HK-2 (cell line): ENCODE results near the gene EMC9.
A peak's percentile ranks its signal among the peaks of the same experiment; 100 is the strongest.

ENCODE experiments used
- DNase-seq: peaks from one replicate; pipeline ENCODE4 v3.0.0-alpha.2; 2018; ENCODE audit not compliant: unreplicated experiment

EMC9 gene

GRCh38 chr14:24131549-24131966 lies 9.8 kb downstream of the EMC9 start:
- DNase-seq = no peak

- DNase-seq = no peak
These were observed 10.5 kb downstream of the EMC9 start for GRCh38 chr14:24130717-24131548.

- DNase-seq = no peak
These were observed 11.0 kb downstream of the EMC9 start, which contains the start of gene FITM1 for GRCh38 chr14:24130380-24130716. Gene FITM1, plus strand, starts transcription at chr14:24130659. Its CDS starts 905 bp downstream, at chr14:24131564.

GRCh38 chr14:24129410-24129998 lies 11.9 kb downstream of the EMC9 start:
- DNase-seq = no peak

GRCh38 chr14:24127673-24128072 lies 13.7 kb downstream of the EMC9 start:
- no peak for DNase-seq

DNA sequence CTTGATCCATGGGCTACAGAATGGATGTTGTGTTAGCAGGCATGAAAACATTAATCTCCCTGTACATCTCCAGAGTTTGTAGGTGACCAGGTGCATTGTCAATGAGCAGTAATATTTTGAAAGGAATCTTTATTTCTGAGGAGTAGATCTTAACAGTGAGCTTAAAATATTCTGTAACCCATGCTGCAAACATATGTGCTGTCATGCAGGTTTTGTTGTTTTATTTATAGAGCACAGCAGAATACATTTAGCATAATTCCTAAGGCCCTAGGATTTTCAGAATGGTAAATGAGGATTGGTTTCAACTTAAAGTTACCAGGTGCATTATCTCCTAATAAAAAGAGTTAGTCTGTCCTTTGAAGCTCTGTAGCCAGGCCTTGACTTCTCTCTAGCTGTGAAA lies 14.5 kb downstream of the EMC9 start:
- DNase-seq = no peak

DNA sequence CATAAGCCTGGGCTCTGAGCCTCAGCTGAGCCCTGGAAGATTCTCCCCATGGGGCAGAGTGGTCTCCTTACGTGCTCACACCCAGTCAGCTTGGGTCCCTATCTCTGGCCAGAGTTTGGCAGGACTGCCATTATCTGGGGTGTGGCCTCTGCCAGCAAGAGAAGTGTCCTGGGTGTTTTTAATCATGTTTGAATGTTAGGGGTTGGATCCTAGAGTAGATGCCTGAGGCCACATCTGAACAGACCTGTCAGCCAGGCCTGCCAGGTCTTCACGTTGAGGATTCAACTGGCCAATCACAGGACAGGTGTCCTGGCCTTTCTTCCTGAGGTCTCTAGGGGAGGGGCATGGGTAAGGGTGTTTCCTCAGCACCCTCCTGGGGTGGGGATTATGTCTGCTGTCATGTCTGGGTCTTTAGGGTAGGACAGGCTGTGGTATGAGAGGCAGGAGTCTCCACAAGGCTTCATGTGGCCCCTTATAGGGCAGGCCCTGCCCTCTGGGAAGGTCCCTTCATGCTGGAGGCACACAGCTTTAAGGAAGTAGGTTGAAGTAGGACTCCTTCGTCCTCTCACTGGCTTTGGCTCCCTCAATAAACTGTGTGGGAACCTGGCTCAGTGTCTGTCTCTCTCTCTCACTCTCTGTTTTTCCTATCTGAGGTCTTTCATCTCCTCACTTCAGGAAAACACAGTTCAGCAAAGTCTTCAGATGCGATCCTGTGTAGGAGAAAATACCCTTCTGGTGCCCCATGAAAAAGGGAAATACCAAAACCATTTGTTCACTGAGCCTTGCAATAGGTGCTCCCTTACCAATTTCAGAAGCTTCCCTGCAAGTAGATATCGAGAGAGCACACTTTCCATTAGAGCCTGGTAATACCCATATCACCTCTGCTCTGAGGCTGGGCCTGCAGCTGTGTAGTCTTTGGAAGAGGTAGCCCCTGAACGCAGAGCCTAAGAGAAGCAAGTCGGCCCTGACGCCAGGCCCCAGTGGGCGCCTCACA lies 17.7 kb downstream of the EMC9 start:
- no peak for DNase-seq

DNA sequence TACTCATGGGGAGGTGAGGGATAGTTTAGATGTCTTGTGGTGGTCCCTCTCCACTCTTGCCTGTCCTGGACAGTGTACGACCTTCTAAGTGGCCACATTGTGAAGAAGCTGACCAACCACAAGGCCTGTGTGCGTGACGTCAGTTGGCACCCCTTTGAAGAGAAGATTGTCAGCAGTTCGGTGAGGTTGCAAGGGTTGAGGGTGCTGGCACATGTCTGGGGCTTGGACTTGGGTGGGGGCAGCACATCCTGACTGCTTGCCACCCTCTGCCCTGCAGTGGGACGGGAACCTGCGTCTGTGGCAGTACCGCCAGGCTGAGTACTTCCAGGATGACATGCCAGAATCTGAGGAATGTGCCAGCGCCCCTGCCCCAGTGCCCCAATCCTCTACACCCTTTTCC lies 18.5 kb downstream of the EMC9 start:
- DNase-seq = no peak

DNA sequence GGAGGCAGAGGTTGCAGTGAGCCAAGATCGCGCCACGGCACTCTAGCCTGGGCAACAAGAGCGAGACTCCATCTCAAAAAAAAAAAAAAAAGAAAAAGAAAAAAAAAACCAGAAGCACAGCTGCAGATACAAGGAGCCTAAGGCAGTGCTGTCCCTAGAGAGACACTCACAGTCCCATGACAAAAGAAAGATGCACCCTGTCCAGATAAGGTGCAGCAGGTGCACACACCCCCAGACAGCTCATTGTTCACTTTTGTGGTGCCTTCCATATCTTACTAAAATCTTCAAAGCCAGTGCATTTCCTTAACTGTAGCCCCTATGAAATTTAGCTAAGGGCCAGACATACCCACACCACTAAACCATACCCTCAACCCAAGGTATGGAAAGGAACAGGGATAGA lies 19.0 kb downstream of the EMC9 start:
- DNase-seq = no peak

DNA sequence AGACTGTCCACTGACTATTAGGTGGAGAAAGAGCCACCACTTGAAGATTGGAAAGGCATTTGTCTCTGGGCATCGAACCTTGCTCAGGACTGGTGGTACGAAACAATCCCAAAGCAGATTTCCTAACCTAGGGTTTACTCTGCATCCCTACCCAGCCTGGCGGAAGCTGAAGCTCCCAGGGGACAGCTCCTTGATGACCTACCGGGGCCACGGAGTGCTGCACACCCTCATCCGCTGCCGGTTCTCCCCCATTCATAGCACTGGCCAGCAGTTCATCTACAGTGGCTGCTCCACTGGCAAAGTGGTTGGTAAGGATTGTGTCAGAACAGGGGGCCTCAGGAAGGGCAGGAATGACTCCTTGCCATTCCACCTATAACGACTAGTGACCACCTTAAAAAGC lies 20.2 kb downstream of the EMC9 start:
- DNase-seq = no peak

GRCh38 chr14:24119691-24120090 lies 21.7 kb downstream of the EMC9 start:
- DNase-seq = no peak

- no peak for DNase-seq
These were observed 24.2 kb downstream of the EMC9 start for GRCh38 chr14:24117179-24117578.

DNA sequence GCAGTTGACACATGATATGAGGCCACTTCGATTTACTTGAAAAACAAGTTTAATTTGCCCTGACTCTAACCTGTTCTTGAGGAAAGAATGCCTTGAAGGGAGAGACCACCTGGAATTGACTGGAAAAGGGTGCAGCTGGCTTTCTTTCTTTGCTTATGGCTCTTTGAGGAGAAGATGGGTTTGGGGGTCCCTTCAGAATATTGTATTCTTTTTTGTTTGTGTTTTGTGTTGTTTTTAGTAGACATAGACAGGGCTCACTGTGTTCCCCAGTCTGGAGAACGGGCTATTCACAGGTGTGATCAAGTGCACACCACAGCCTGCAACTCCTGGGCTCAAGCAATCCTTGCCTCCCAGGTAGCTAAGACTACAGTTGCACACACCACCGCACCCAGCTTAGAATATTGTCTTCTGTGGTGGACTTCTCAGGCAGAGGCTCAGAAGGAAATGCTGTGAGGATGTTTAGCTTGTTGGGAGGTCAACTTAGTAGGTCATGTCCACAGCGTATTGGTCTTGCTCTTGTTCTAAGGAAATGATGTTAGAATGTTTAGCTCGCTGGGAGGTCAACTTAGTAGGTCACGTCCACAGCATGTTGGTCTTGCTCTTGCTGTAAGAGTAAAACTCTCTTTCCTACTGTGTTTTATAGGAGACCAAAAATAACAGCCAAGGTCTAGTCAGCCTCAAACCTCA lies 25.1 kb downstream of the EMC9 start:
- DNase-seq = no peak

DNA sequence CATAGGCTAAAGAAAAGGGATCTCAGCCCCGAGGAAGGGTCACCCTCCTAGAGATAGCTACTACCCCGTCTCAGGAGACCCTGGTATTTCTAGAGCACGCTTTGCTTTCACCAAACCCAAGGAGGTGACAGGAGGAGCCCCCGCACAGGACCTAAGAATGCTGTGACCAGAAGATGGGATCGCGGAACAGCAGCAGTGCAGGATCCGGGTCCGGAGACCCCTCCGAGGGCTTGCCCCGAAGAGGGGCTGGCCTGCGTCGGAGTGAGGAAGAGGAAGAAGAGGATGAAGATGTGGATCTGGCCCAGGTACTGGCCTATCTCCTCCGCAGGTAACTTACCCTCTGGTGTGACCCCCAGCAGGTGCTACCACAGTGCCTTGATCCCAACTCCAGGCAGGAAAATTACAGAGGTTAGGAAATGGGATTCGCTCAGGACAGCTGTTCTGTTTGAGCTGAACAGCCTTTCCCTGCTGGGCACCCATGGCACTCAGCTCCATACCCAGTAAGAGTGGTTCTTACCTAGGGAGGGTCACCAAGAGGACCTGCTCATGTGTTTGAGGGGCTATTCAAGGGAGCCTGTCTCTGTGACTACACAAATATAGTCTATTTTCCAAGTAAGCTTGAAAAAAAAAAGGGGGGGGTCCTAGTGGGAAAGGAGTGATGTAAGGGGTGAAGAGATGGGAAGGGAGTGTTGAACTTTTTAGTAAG lies 25.8 kb downstream of the EMC9 start:
- no peak for DNase-seq

GRCh38 chr14:24114532-24115421 lies 26.6 kb downstream of the EMC9 start, which contains the start of the genes DCAF11 and NRL:
Gene DCAF11, plus strand, starts transcription at chr14:24114777. Its CDS starts 818 bp downstream, at chr14:24115595.
Gene NRL, minus strand, starts transcription at chr14:24114949. Its CDS starts 32,101 bp downstream, at chr14:24082848.
- peak; percentile 99 for DNase-seq

DNA sequence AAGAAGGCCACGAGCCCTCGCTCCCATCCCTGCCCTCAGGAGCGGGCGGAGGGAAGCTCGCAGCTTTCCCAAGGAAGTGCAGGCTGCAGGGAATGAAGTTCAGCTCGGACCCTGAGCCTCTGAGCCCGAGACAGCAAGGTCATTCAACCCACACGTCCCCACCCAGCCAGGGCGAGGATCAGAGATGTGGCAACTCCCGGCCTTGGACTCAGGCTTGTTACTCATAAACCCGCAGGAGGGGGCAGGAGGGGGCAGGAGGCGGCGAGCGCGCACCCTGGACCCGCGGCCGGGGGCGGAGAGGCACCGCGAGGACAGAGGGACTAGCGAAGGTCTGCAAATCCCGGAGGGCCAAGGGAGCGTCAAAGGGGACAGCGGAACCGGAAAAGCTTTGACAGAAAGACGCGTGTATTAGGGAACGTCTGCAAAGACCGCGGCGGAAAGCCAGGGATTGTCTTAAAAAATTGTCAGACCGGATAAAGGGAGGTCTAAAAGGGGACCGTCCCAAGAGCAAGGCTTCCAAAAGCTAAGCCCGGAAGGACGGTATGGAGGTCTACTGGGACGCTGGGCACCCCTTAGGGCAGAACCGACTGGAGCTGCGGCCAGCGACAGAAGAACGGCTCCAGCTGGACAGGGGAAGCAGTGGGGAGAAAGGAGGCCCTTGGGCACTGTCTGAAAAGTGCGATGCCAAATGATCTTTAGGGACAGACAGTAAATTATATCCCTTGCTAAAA lies 27.4 kb downstream of the EMC9 start:
- peak; percentile 89 for DNase-seq

GRCh38 chr14:24113379-24113800 lies 28.0 kb downstream of the EMC9 start:
- DNase-seq = no peak

GRCh38 chr14:24110523-24110922 lies 30.9 kb downstream of the EMC9 start:
- DNase-seq = no peak

GRCh38 chr14:24110060-24110459 lies 31.3 kb downstream of the EMC9 start:
- no peak for DNase-seq
